Immature natural killer cell (primary cell): ENCODE results near the gene NUFIP1. TPM values are rescaled to one million over a fixed set of nuclear protein-coding genes. Genes with fewer than 3 reads are reported as not detected.
"Not testable (repeated sequence)": the region's sequence is repeated elsewhere in the genome, so short reads cannot be mapped to it uniquely, and the experiment has no call there.

Experiments
- DNase-seq, 3 donors: peaks; one replicate each; pipeline ENCODE4 v3.0.0; 2022; ENCODE audit warnings: mixed read lengths in 1 of 3
- H3K27ac Mint-ChIP-seq, 6 donors: one replicate each; pipeline ENCODE4 v1.8.0; 2020; ENCODE audit warnings: mixed read lengths in 6 of 6, mild to moderate bottlenecking in 5 of 6, inconsistent platforms in 4 of 6, moderate library complexity in 3 of 6
- H3K27me3 Mint-ChIP-seq, 3 donors: one replicate each; pipeline ENCODE4 v1.8.0; 2020 to 2021; ENCODE audit warnings: low read depth in 3 of 3, mild to moderate bottlenecking in 3 of 3, mixed read lengths in 3 of 3, moderate library complexity in 3 of 3, inconsistent platforms in 1 of 3
- H3K36me3 Mint-ChIP-seq, 3 donors: one replicate each; pipeline ENCODE4 v1.8.0; 2020; ENCODE audit warnings: mixed read lengths in 3 of 3, inconsistent platforms in 2 of 3, mild to moderate bottlenecking in 2 of 3
- H3K4me1 Mint-ChIP-seq, 2 donors: one replicate each; pipeline ENCODE4 v1.8.0; 2020; ENCODE audit warnings: inconsistent platforms in 2 of 2, mild to moderate bottlenecking in 2 of 2, mixed read lengths in 2 of 2, moderate library complexity in 1 of 2
- H3K4me3 Mint-ChIP-seq, 5 donors: one replicate each; pipeline ENCODE4 v1.8.0; 2020; ENCODE audit warnings: mild to moderate bottlenecking in 5 of 5, mixed read lengths in 5 of 5, inconsistent platforms in 3 of 5, moderate library complexity in 3 of 5
- H3K9me3 Mint-ChIP-seq, 6 donors: one replicate each; pipeline ENCODE4 v1.8.0; 2020; ENCODE audit warnings: mild to moderate bottlenecking in 6 of 6, mixed read lengths in 6 of 6, inconsistent platforms in 4 of 6, moderate library complexity in 3 of 6
- polyA plus RNA-seq, 3 donors: library from polyadenylated mRNA; unstranded; fragments of 300-500 nt; fragmentation: Illumina TruSeq; gene quantifications; one replicate each; pipeline ENCODE4 v1.2.3, GENCODE V29; 2021

NUFIP1 gene
- polyA plus RNA-seq, 3 donors from 2014 or later, result 0.81 to 4.6 (median 1.7) TPM

DNA sequence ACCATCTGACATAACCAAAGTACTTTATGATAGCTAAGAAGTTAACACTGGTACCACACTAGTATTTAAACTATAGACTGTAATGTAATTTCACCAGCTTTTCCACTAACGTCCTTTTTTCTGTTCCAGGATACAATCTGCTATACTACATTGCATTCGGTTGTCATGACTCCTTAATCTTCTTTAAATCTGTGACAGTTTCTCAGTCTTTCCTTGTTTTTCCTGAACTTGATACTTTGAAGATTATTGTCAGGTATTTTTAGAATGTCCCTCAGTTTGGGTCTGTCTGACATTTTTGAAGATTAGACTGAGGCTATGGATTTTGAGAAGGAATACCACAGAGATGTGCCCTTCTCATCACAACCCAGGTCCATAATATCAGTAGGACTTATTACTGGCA lies 36.6 kb downstream of the NUFIP1 start:
- no peaks in the 10 kb centered on the region for H3K9me3 Mint-ChIP-seq
- no peaks in the 10 kb centered on the region for H3K4me1 Mint-ChIP-seq
- no peak for DNase-seq
- no peak overlapping the region for H3K4me3 Mint-ChIP-seq
- H3K27me3 Mint-ChIP-seq, result no peaks in the 10 kb centered on the region
- H3K36me3 Mint-ChIP-seq, result peaks cover 5 to 20% (median 19%) of the 10 kb centered on the region in 3 donors
- no peak overlapping the region for H3K27ac Mint-ChIP-seq

GRCh38 chr13:44951184-44951583 lies 38.1 kb downstream of the NUFIP1 start:
- Mint-ChIP-seq H3K4me1 (no peaks in the 10 kb centered on the region), H3K36me3 (peaks cover 5 to 20% (median 19%) of the 10 kb centered on the region in 3 donors), H3K27me3 (no peaks in the 10 kb centered on the region), H3K4me3 (no peak overlapping the region), H3K9me3 (no peaks in the 10 kb centered on the region), H3K27ac (no peak overlapping the region)
- DNase-seq, result no peak

DNA sequence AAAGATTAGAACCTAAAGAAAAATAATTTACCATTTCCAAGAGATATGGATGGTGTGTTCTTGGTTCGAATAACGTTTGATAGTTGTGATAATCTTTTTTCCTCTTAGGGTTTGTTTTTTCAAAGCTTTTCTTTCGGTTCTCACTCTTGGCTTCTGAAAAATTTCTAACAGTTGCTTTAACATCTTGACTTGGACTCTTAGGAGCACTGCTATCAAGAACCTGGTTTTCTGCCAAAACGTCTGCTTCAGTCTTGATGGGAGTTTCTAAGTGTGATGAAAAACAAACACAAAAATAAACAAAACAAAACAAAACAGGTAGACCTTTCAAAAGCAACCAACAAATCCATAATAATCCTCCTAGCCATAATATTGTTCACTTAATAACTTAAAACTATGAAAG lies 45.9 kb downstream of the NUFIP1 start:
- H3K27me3 Mint-ChIP-seq, H3K9me3 Mint-ChIP-seq, H3K27ac Mint-ChIP-seq, DNase-seq, H3K4me3 Mint-ChIP-seq, H3K4me1 Mint-ChIP-seq: not testable (repeated sequence)
- peaks cover 6 to 10% (median 7%) of the 10 kb centered on the region in 3 donors for H3K36me3 Mint-ChIP-seq

DNA sequence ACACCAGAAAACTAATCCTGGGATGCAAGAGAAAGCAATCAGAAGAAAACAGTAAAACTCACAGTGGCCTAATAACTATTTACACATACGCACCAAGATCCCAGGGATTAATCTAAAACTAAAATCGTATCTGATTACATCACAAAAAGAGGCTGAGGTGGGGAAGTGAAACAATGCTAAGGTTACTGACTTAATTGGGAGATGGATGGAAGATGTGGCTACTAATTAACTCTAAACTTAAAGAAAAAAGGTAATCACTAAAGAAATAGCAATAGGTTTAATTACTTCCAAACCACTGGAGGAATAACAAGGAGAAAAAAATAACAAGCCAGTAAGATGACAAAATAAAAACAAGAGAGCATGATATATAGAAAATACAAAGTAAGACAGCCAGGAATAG lies 50.4 kb downstream of the NUFIP1 start:
- Mint-ChIP-seq H3K27ac (no peak overlapping the region), H3K4me1 (peaks cover 0 to 6% of the 10 kb centered on the region in 2 donors), H3K36me3 (peaks cover 3 to 10% (median 4%) of the 10 kb centered on the region in 3 donors), H3K27me3 (no peaks in the 10 kb centered on the region), H3K4me3 (no peak overlapping the region), H3K9me3 (no peaks in the 10 kb centered on the region)
- no peak for DNase-seq

DNA sequence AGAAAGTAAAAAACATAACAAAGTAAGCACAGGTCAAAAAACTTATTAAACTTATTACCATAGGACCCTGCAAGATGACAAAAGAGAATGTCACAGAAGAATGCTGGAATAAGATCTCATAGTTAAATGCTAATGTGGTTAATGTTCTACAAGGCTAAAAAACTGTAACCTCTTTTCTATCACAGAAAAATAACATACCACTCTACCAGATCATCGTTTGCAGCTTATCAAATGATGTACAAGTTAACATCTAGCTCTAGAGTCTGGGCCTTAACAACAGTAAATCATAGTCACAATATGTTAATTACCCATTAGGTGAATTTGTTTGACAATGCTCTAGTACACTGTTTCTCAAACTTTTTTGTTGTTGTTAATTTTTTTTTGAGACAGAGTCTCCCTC lies 53.0 kb downstream of the NUFIP1 start:
- DNase-seq, result no peak
- no peaks in the 10 kb centered on the region for H3K27me3 Mint-ChIP-seq
- no peaks in the 10 kb centered on the region for H3K9me3 Mint-ChIP-seq

DNA sequence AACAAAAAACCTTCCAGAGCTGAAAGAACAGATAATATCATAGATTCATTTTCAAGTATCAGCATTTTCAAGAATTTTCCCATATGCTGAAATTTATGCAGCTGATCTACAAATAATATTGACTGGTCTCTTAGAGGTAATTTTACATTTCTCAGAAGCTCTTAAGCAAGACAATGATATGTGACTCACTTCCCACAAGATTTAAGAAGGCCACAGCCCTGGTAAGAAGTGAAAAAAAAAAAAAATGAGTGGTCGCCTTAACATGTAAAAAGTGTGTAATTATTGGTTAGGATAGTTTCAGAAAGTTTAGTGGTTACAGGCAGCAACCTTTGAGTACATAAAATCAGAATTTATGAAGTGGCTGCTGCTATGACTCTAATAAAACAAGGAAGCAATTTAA lies 54.5 kb downstream of the NUFIP1 start:
- H3K4me3 Mint-ChIP-seq, result no peak overlapping the region
- peaks cover 0 to 6% of the 10 kb centered on the region in 2 donors for H3K4me1 Mint-ChIP-seq
- peaks cover 0 to 1% (median 0%) of the 10 kb centered on the region in 6 donors for H3K9me3 Mint-ChIP-seq
- H3K27ac Mint-ChIP-seq, result no peak overlapping the region
- H3K36me3 Mint-ChIP-seq, result no peaks in the 10 kb centered on the region
- DNase-seq, result no peak
- H3K27me3 Mint-ChIP-seq, result peaks cover 0 to 4% (median 0%) of the 10 kb centered on the region in 3 donors

More for the DNA sequence above, 53.0 kb downstream of the NUFIP1 start:
- no peak overlapping the region for H3K4me3 Mint-ChIP-seq
- no peak overlapping the region for H3K27ac Mint-ChIP-seq
- H3K4me1 Mint-ChIP-seq, result peaks cover 0 to 6% of the 10 kb centered on the region in 2 donors
- H3K36me3 Mint-ChIP-seq, result peaks cover 0 to 10% (median 3%) of the 10 kb centered on the region in 3 donors

DNA sequence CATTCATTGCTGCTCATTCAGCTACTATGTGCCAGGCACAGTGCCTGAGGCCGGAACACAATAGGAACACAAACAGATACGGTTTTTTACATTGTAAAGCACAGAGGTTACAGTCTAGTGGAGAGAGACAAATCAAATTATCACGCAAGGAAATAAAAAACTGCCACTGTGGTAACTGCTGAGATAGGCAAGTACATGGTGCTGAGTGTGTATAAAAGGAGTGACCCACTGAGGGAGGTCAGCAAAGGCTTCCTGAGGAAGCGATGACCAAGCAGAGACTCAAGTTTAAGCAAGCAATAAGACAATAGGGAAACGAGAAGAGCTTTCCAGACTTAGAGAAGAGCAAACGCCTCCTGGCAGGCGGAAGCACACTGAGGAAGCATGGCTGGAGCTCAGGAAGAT lies 56.4 kb downstream of the NUFIP1 start:
- Mint-ChIP-seq H3K4me1 (peaks cover 0 to 6% of the 10 kb centered on the region in 2 donors), H3K27me3 (peaks cover 0 to 4% (median 0%) of the 10 kb centered on the region in 3 donors), H3K9me3 (peaks cover 0 to 1% (median 0%) of the 10 kb centered on the region in 6 donors), H3K4me3 (no peak overlapping the region), H3K36me3 (no peaks in the 10 kb centered on the region), H3K27ac (no peak overlapping the region)
- no peak for DNase-seq

GRCh38 chr13:44932171-44932849 lies 57.0 kb downstream of the NUFIP1 start:
- peaks cover 0 to 1% (median 0%) of the 10 kb centered on the region in 6 donors for H3K9me3 Mint-ChIP-seq
- no peak overlapping the region for H3K27ac Mint-ChIP-seq
- no peak overlapping the region for H3K4me3 Mint-ChIP-seq
- peaks cover 0 to 4% (median 0%) of the 10 kb centered on the region in 3 donors for H3K27me3 Mint-ChIP-seq
- H3K36me3 Mint-ChIP-seq, result no peaks in the 10 kb centered on the region
- H3K4me1 Mint-ChIP-seq, result peaks cover 0 to 6% of the 10 kb centered on the region in 2 donors
- no peak for DNase-seq

- H3K4me1 Mint-ChIP-seq, result peaks cover 0 to 6% of the 10 kb centered on the region in 2 donors
- no peak for DNase-seq
- H3K36me3 Mint-ChIP-seq, result no peaks in the 10 kb centered on the region
- H3K27ac Mint-ChIP-seq, result no peak overlapping the region
- H3K4me3 Mint-ChIP-seq, result no peak overlapping the region
- H3K27me3 Mint-ChIP-seq, result peaks cover 0 to 5% (median 3%) of the 10 kb centered on the region in 3 donors
- H3K9me3 Mint-ChIP-seq, result peaks cover 0 to 1% (median 0%) of the 10 kb centered on the region in 6 donors
Measured at GRCh38 chr13:44930963-44931623, 58.2 kb downstream of the NUFIP1 start.

DNA sequence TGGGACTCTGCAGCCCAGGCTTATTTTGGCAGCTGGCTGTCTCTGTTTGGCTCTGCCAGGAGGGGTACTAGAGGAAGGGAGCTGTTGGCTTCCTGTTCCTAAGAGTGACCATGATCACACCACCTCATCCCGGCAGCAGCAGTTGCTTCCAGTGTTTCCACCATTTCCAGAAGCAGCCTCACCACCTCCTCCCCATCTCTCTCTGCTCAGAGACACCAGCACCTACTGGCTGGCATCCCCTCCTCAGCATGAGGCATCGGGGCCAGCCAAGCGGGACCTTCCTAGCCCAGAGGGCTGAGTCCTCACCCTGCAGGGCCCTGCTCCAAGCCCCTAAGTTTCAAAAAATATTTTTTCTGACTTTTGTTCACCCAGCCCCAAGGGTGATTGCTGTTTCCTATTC lies 59.0 kb downstream of the NUFIP1 start:
- no peak overlapping the region for H3K4me3 Mint-ChIP-seq
- peaks cover 0 to 1% (median 0%) of the 10 kb centered on the region in 6 donors for H3K9me3 Mint-ChIP-seq
- no peak for DNase-seq
- H3K4me1 Mint-ChIP-seq, result peaks cover 0 to 6% of the 10 kb centered on the region in 2 donors
- H3K27me3 Mint-ChIP-seq, result peaks cover 0 to 7% (median 3%) of the 10 kb centered on the region in 3 donors
- no peaks in the 10 kb centered on the region for H3K36me3 Mint-ChIP-seq
- no peak overlapping the region for H3K27ac Mint-ChIP-seq

- peaks cover 1 to 10% (median 5%) of the 10 kb centered on the region in 3 donors for H3K27me3 Mint-ChIP-seq
- H3K9me3 Mint-ChIP-seq, result peaks cover 0 to 1% (median 0%) of the 10 kb centered on the region in 6 donors
- no peak for DNase-seq
- H3K4me1 Mint-ChIP-seq, result peaks cover 0 to 3% of the 10 kb centered on the region in 2 donors
- H3K4me3 Mint-ChIP-seq, result no peak overlapping the region
- no peak overlapping the region for H3K27ac Mint-ChIP-seq
- H3K36me3 Mint-ChIP-seq, result no peaks in the 10 kb centered on the region
Measured at GRCh38 chr13:44929692-44930091, 59.6 kb downstream of the NUFIP1 start.

GRCh38 chr13:44927968-44928367 lies 61.3 kb downstream of the NUFIP1 start:
- DNase-seq, result no peak
- Mint-ChIP-seq H3K4me3 (no peak overlapping the region), H3K9me3 (peaks cover 0 to 4% (median 0%) of the 10 kb centered on the region in 6 donors), H3K36me3 (no peaks in the 10 kb centered on the region), H3K4me1 (no peaks in the 10 kb centered on the region), H3K27me3 (peaks cover 1 to 16% (median 12%) of the 10 kb centered on the region in 3 donors), H3K27ac (no peak overlapping the region)

GRCh38 chr13:44921931-44922758 lies 67.1 kb downstream of the NUFIP1 start:
- H3K27ac Mint-ChIP-seq, result no peak overlapping the region
- no peaks in the 10 kb centered on the region for H3K36me3 Mint-ChIP-seq
- no peak overlapping the region for H3K4me3 Mint-ChIP-seq
- H3K9me3 Mint-ChIP-seq, result peaks cover 0 to 3% (median 0%) of the 10 kb centered on the region in 6 donors
- H3K27me3 Mint-ChIP-seq, result peaks cover 1 to 13% (median 12%) of the 10 kb centered on the region in 3 donors
- no peak for DNase-seq
- H3K4me1 Mint-ChIP-seq, result no peaks in the 10 kb centered on the region
